Stimulated activated CD8-positive, alpha-beta memory T cell treated with anti-CD3 and anti-CD28 coated beads, Interleukin-2, amount 100 ng/mL, for 1 hour (primary cell): ENCODE results near the gene SLC8B1.

ENCODE experiments used
- DNase-seq, 2 donors: peaks; one replicate each; pipeline ENCODE4 v3.0.0-alpha.2; 2020; ENCODE audit warnings: low read depth in 2 of 2

The SLC8B1 gene

GRCh38 chr12:113322343-113322742 lies 12.6 kb downstream of the SLC8B1 start:
- DNase-seq, result no peak

- DNase-seq, result no peak
Observed at GRCh38 chr12:113320401-113320800, 14.5 kb downstream of the SLC8B1 start.

- DNase-seq, result no peak
Observed at GRCh38 chr12:113318900-113319628, 15.8 kb downstream of the SLC8B1 start.

- no peak for DNase-seq
Observed at GRCh38 chr12:113318046-113318656, 16.8 kb downstream of the SLC8B1 start.

GRCh38 chr12:113317122-113317521 lies 17.8 kb downstream of the SLC8B1 start:
- DNase-seq, result no peak

GRCh38 chr12:113316155-113316554 lies 18.8 kb downstream of the SLC8B1 start:
- DNase-seq, result no peak

- DNase-seq, result no peak
Observed at GRCh38 chr12:113315358-113315757, 19.6 kb downstream of the SLC8B1 start.

- DNase-seq, result no peak
Observed at GRCh38 chr12:113314121-113314529, 20.8 kb downstream of the SLC8B1 start.

GRCh38 chr12:113310489-113310888 lies 24.4 kb downstream of the SLC8B1 start:
- no peak for DNase-seq

- no peak for DNase-seq
Observed at GRCh38 chr12:113306382-113306781, 28.5 kb downstream of the SLC8B1 start.

- DNase-seq, result no peak
Observed at GRCh38 chr12:113305281-113305856, 29.5 kb downstream of the SLC8B1 start.

- no peak for DNase-seq
Observed at GRCh38 chr12:113302886-113303640, 31.8 kb downstream of the SLC8B1 start.

- no peak for DNase-seq
Observed at GRCh38 chr12:113302466-113302865, 32.4 kb downstream of the SLC8B1 start.

- no peak for DNase-seq
Observed at GRCh38 chr12:113301811-113302210, 33.1 kb downstream of the SLC8B1 start.

GRCh38 chr12:113299619-113300237 lies 35.2 kb downstream of the SLC8B1 start:
- no peak for DNase-seq

GRCh38 chr12:113298861-113299545 lies 35.9 kb downstream of the SLC8B1 start:
- no peak for DNase-seq

GRCh38 chr12:113298472-113298817 lies 36.5 kb downstream of the SLC8B1 start:
- DNase-seq, result no peak

GRCh38 chr12:113297621-113298471 lies 37.1 kb downstream of the SLC8B1 start:
- no peak for DNase-seq

GRCh38 chr12:113297214-113297587 lies 37.7 kb downstream of the SLC8B1 start:
- DNase-seq, result no peak

GRCh38 chr12:113296557-113297213 lies 38.2 kb downstream of the SLC8B1 start:
- DNase-seq, result no peak
